AG09319 (cell line): Measurements from ENCODE around the gene TSSK2.

Experiments
- DNase-seq: peaks from one replicate; pipeline ENCODE4 v3.0.0-alpha.2; 2010; ENCODE audit warnings: low read depth; ENCODE audit errors: extremely low read depth
- CTCF ChIP-seq: IDR thresholded peaks from 2 replicates; pipeline ENCODE4 v1.5.1; 2011; ENCODE audit warnings: low read depth, mild to moderate bottlenecking, inconsistent platforms, low read length, moderate library complexity

The TSSK2 gene

GRCh38 chr22:19129871-19130270, 1.2 kb upstream of the TSSK2 start:
- no peak for TF ChIP-seq CTCF
- no peak for DNase-seq

- no peak for TF ChIP-seq CTCF
- no peak for DNase-seq
Measured at GRCh38 chr22:19131685-19132015, 542 bp downstream of the TSSK2 start.

- no peak for TF ChIP-seq CTCF
- no peak for DNase-seq
Measured at GRCh38 chr22:19132153-19132552, 1.0 kb downstream of the TSSK2 start.

GRCh38 chr22:19132693-19133400, 1.7 kb downstream of the TSSK2 start:
- TF ChIP-seq CTCF = no peak
- DNase-seq = no peak

- DNase-seq = no peak
- no peak for TF ChIP-seq CTCF
Measured at GRCh38 chr22:19133561-19133960, 2.5 kb downstream of the TSSK2 start.

GRCh38 chr22:19134176-19134831, 3.2 kb downstream of the TSSK2 start:
- TF ChIP-seq CTCF = no peak
- no peak for DNase-seq

GRCh38 chr22:19134874-19135273, 3.8 kb downstream of the TSSK2 start:
- no peak for TF ChIP-seq CTCF

More at GRCh38 chr22:19134874-19135273, 3.8 kb downstream of the TSSK2 start:
- DNase-seq = no peak
